HG02642 (cell line): Measurements from ENCODE around the gene NIT1.
A peak's percentile ranks its signal among the peaks of the same experiment; 100 is the strongest.

Experiments used
- ATAC-seq: cut with Tn5 transposase; IDR thresholded peaks from one replicate; pipeline ENCODE4 v1.9.1; 2021; ENCODE audit warnings: mild to moderate bottlenecking; ENCODE audit not compliant: unreplicated experiment, poor library complexity

NIT1 gene

DNA sequence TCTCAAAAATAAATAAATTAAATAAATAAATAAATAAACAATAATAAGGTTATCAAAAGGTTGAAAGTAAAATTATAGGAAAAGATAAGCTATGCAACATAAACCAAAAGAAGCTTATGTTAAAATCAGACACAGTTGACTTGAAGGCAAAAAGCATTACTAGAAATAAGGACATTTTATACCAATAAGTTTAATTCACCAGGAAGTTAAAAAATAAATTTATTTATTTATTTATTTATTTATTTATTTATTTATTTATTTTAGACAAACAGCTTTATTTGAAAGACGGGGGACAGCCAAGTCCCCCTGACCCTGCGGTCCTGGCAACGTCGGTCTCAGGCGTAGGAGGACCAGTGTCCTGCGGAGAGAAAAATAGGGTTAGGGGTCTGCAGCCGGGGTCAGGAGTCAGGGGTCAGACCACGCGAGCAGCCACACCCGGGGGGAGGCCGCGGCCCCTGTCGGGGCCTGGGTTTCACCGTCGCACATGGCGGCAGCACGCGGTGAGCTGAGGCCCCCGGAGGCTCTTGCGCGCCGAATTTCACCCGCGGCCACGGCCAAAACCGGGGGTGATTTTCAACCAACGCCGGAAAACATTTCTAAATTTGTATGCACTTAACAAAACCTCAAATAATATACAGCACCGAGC is 23.0 kb downstream of the NIT1 start:
- no peak for ATAC-seq

- ATAC-seq = no peak
These were observed 27.9 kb downstream of the NIT1 start for GRCh38 chr1:161145832-161146231.

DNA sequence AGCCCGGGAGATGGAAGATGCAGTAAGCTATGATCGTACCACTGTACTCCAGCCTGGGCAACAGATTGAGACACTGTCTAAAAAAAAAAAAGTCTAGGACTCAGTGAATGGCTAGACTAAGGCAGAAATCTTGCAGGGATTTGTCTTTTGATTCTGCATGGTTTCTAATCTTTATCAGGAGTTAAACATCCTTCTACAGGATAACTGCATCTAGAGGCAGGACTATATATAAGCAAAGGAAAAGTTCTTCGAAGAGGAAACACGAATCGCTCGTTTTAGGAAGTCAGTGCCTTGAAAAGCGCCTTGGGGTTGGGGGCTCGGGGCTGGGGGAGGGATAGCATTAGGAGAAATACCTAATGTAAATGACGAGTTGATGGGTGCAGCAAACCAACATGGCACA is 35.3 kb downstream of the NIT1 start:
- ATAC-seq = no peak

- peak; percentile 94 for ATAC-seq
These were observed 35.9 kb downstream of the NIT1 start, which contains the start of gene UFC1 for GRCh38 chr1:161153682-161154337. UFC1 (plus strand) TSS chr1:161153978; CDS start chr1:161153998, 20 bp downstream.

- ATAC-seq = no peak
These were observed 40.0 kb downstream of the NIT1 start for GRCh38 chr1:161157867-161158266.

- no peak for ATAC-seq
These were observed 40.6 kb downstream of the NIT1 start for GRCh38 chr1:161158316-161159010.

- ATAC-seq = peak; percentile 91
These were observed 41.4 kb downstream of the NIT1 start, which contains the start of gene USP21 for GRCh38 chr1:161159087-161159912. USP21 (plus strand) TSS chr1:161159500; CDS start chr1:161160641, 1,141 bp downstream.

- no peak for ATAC-seq
These were observed 42.0 kb downstream of the NIT1 start for GRCh38 chr1:161159913-161160243.

- ATAC-seq = no peak
These were observed 42.8 kb downstream of the NIT1 start for GRCh38 chr1:161160671-161161145.

- ATAC-seq = no peak
These were observed 43.7 kb downstream of the NIT1 start for GRCh38 chr1:161161652-161162051.

- ATAC-seq = no peak
These were observed 44.1 kb downstream of the NIT1 start for GRCh38 chr1:161162052-161162451.

DNA sequence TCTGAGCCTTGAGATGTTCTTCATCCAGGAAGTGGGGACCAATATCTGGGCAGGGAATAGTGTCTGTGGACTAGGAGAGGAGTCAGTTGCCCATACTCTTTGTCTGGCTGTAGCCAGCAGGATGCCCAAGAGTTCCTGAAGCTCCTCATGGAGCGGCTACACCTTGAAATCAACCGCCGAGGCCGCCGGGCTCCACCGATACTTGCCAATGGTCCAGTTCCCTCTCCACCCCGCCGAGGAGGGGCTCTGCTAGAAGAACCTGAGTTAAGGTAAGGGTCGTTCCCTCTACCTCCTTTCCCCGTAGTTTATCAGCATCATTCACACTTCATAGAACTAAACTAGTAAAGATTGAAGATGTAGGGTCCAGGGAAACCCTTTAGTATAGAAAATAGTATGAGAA is 44.9 kb downstream of the NIT1 start:
- ATAC-seq = no peak

DNA sequence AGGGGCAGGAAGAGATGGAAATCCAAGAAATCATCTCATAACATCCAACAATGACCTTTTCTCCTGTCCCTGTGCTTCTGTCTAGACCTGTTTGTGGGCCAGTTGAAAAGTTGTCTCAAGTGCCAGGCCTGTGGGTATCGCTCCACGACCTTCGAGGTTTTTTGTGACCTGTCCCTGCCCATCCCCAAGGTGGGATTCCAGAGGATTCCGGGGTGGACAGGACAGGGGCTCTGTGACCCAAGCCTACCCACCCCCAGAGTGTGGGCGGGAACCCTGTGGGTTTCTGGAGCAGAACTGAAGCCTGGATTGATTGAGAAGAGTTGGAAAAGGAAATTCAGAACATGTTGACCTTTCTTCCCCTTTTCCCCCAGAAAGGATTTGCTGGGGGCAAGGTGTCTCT is 45.9 kb downstream of the NIT1 start:
- no peak for ATAC-seq

- ATAC-seq = no peak
These were observed 47.2 kb downstream of the NIT1 start for GRCh38 chr1:161164901-161165610.

DNA sequence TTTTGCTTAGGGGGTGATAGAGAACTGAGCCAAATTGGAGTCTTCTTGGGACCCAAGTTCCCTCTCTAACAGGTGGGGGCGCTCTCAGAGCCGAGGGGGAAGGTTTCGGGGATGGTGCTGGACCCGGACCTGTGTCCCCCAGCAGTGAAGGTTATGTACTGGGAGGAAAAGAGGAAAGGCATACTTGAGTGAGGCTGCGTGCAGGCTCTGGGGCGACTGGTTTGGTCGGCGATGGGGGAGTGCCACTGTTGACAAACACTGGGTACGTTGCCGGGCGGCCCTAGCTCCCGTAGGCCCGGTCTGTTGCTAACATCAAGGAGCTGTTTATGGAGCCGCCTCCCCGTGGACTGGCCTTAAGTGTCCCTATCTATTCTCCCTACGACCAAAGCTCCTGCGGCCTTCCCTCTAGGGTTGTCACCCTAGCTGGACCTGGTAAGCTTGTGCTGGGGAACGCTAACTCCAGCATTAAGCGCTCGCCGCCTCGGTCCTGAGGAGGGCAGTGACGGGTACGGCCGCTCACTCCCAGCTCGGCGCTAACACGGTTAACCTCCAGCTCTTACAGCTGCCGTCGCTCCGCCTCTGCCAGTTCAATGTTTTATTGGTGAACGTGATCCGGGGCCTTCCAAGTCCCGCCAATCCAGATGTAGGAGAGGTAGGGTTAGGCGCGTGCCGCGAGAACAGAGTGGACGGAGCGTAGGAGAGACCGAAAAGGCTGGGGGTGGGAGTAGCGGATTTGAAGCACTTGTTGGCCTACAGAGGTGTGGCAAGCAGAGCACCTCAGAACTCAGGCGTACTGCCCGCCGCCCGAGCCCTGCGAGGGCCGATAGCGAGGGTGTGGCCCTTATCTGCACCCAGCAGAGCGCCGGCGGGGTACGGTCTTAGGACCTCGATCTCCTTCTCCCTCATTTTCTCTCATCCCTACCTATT is 48.1 kb downstream of the NIT1 start, which contains the start of gene PPOX:
PPOX (plus strand) TSS at position 685 of the 927 bp plus-strand sequence. CDS start 422 bp downstream, outside the sequence.
- peak; percentile 92 for ATAC-seq

DNA sequence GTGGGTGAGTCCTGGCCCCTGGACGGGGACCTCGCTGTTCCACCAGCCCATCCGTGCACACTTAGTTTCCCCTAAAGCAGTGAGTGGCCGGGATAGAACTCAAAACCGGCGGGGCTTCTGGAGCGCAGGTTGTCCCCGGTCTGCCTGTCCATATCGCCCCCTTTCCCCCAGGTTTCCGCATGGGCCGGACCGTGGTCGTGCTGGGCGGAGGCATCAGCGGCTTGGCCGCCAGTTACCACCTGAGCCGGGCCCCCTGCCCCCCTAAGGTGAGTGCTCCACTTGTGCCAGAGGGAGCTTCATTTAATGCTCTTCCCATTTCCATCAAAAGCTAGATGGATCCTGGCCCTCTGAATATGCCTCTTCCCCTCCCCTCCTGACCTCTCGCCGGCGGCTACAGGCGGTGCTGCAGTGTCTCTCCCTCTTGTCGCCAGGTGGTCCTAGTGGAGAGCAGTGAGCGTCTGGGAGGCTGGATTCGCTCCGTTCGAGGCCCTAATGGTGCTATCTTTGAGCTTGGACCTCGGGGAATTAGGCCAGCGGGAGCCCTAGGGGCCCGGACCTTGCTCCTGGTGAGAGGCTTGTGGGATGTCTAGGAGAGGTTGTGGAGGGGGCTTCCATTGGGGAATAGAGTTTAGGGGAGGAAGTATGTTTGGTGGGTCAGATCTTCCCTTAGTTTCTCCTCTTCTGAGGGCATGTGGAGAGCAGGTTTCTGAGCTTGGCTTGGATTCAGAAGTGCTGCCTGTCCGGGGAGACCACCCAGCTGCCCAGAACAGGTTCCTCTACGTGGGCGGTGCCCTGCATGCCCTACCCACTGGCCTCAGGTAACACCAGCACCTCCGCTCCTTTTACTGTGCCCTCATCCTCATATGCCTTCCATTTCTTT is 49.0 kb downstream of the NIT1 start:
- no peak for ATAC-seq

GRCh38 chr1:161168906-161169305 is 51.0 kb downstream of the NIT1 start:
- no peak for ATAC-seq
